GM23338 (cell line): ENCODE results near the gene ATG7.

ENCODE experiments used
- POLR2AphosphoS5 ChIP-seq: IDR thresholded peaks from 2 replicates; pipeline ENCODE4 v1.6.1; 2016; ENCODE audit warnings: antibody characterized with exemption, low read depth
- STAT1 ChIP-seq: IDR thresholded peaks from one replicate; pipeline ENCODE4 v1.6.1; 2016; ENCODE audit warnings: antibody characterized with exemption; ENCODE audit not compliant: unreplicated experiment
- TF ChIP-seq, protein P1 (sequence below), 2 experiments: fragments of 200-600 bp in 1 of 2; sonication (generic) in 1 of 2; conservative IDR thresholded peaks; 2 replicates each; pipeline versions ENCODE4 v1.5.1 to v1.6.1; 2016 to 2017; ENCODE audit warnings: antibody characterized with exemption in 2 of 2, low read depth in 2 of 2, mild to moderate bottlenecking in 2 of 2, moderate library complexity in 1 of 2

DNA sequence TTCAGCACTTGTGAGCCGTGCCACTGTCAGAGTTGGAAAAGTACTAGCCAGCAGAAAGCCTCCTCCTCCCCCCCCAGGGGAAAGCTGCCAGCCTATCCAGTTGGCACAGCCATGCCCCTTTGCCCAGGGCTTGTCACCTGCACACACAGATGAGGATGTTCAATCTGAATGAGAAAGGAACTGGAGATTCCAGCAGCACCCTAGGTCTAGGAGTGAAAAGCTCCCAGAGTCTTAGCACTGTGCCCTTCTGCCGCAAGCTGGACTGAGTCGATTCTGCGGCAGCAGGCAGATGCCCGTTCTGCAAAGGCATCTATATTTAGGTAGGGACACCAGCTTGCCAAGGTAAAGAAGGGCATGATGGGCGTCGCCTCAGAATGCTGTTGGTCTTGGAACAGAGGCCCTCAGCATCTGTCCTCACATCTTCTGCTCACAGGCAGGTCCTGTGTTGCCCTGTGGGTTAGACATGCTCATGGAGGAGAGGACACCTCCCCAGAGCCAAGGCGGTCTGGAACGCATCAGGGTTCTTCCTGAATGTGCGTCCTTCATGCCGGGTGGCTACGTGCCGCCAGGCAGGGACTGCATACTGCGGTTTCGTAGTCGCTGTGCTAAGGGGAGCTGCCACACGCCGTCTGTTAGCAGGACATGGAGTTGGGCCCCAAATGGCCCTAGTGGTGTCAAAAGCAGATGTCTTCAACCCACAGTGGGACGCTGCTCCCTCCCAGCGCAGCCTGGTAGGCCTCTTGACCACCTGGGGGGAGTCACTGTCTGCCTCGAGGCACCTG is 262.0 kb downstream of the ATG7 start:
- TF ChIP-seq, protein P1, sequence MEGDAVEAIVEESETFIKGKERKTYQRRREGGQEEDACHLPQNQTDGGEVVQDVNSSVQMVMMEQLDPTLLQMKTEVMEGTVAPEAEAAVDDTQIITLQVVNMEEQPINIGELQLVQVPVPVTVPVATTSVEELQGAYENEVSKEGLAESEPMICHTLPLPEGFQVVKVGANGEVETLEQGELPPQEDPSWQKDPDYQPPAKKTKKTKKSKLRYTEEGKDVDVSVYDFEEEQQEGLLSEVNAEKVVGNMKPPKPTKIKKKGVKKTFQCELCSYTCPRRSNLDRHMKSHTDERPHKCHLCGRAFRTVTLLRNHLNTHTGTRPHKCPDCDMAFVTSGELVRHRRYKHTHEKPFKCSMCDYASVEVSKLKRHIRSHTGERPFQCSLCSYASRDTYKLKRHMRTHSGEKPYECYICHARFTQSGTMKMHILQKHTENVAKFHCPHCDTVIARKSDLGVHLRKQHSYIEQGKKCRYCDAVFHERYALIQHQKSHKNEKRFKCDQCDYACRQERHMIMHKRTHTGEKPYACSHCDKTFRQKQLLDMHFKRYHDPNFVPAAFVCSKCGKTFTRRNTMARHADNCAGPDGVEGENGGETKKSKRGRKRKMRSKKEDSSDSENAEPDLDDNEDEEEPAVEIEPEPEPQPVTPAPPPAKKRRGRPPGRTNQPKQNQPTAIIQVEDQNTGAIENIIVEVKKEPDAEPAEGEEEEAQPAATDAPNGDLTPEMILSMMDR (conservative IDR thresholded peaks at IDR 0.05; ENCODE audit: low read depth in 2 of 2) = no peak
- no peak for TF ChIP-seq STAT1
- TF ChIP-seq POLR2AphosphoS5 = no peak
